HepG2 (cell line): ENCODE results near the gene VGLL4. TPM values are rescaled to one million over a fixed set of nuclear protein-coding genes. Genes with fewer than 3 reads are reported as not detected.

ENCODE experiments used
- AKNA ChIP-seq: sonication (generic); formaldehyde crosslinking; IDR thresholded peaks from 2 replicates; pipeline ENCODE4 v1.4.0; 2020; ENCODE audit warnings: missing genetic modification reagents, borderline replicate concordance
- MEIS1 ChIP-seq: sonication (generic); formaldehyde crosslinking; IDR thresholded peaks from 2 replicates; pipeline ENCODE4 v1.9.0; 2021; ENCODE audit warnings: mild to moderate bottlenecking, missing genetic modification reagents, moderate library complexity, borderline replicate concordance
- NCOA2 ChIP-seq: sonication (generic); formaldehyde crosslinking; IDR thresholded peaks from 2 replicates; pipeline ENCODE4 v1.8.0; 2022; ENCODE audit warnings: inconsistent platforms
- NFE2L1 ChIP-seq: sonication (generic); formaldehyde crosslinking; IDR thresholded peaks from 2 replicates; pipeline ENCODE4 v1.4.0; 2020; ENCODE audit warnings: missing genetic modification reagents, mild to moderate bottlenecking, borderline replicate concordance
- NR1H2 ChIP-seq: sonication (generic); formaldehyde crosslinking; IDR thresholded peaks from 2 replicates; pipeline ENCODE4 v1.8.1; 2022; ENCODE audit warnings: low read depth, missing genetic modification reagents, borderline replicate concordance
- TEAD2 ChIP-seq: sonication (generic); formaldehyde crosslinking; IDR thresholded peaks from 2 replicates; pipeline ENCODE4 v1.9.0; 2021; ENCODE audit warnings: missing genetic modification reagents
- ZNF230 ChIP-seq: sonication (generic); formaldehyde crosslinking; IDR thresholded peaks from 2 replicates; pipeline ENCODE4 v1.4.0; 2020; ENCODE audit warnings: mild to moderate bottlenecking, missing genetic modification reagents
- ZNF318 ChIP-seq: sonication (generic); formaldehyde crosslinking; IDR thresholded peaks from 2 replicates; pipeline ENCODE4 v1.4.0; 2020; ENCODE audit warnings: mild to moderate bottlenecking, missing genetic modification reagents
- ZNF350 ChIP-seq: sonication (generic); formaldehyde crosslinking; IDR thresholded peaks from 2 replicates; pipeline ENCODE4 v1.4.0; 2020; ENCODE audit warnings: mild to moderate bottlenecking, low read depth, missing genetic modification reagents, borderline replicate concordance
- ZNF446 ChIP-seq: sonication (generic); formaldehyde crosslinking; IDR thresholded peaks from 2 replicates; pipeline ENCODE4 v1.5.0; 2020; ENCODE audit warnings: mild to moderate bottlenecking, missing genetic modification reagents
- ZNF451 ChIP-seq: sonication (generic); formaldehyde crosslinking; IDR thresholded peaks from 2 replicates; pipeline ENCODE4 v1.5.0; 2020; ENCODE audit warnings: mild to moderate bottlenecking, missing genetic modification reagents
- ZNF460 ChIP-seq: sonication (generic); formaldehyde crosslinking; IDR thresholded peaks from 2 replicates; pipeline ENCODE4 v1.5.1; 2020; ENCODE audit warnings: missing genetic modification reagents, mild to moderate bottlenecking, borderline replicate concordance
- ZNF556 ChIP-seq: sonication (generic); formaldehyde crosslinking; IDR thresholded peaks from 2 replicates; pipeline ENCODE4 v1.4.0; 2020; ENCODE audit warnings: mild to moderate bottlenecking, missing genetic modification reagents, borderline replicate concordance
- ZNF784 ChIP-seq: sonication (generic); formaldehyde crosslinking; IDR thresholded peaks from 2 replicates; pipeline ENCODE4 v1.5.1; 2020; ENCODE audit warnings: missing genetic modification reagents, mild to moderate bottlenecking, borderline replicate concordance
- polyA plus RNA-seq, 8 experiments: library from polyadenylated mRNA; depleted of rRNA in 3 of 8; stranded (reverse) in 7 of 8; unstranded in 1 of 8; fragments of >200 nt; fragmentation: Illumina TruSeq in 4 of 8; extraction: Trizol in 4 of 8; gene quantifications; 2 replicates each; pipeline versions ENCODE4 v1.2.1 to v1.2.3, GENCODE V29; 2011 to 2016; ENCODE audit warnings: low read depth in 4 of 8, missing spikeins in 1 of 8, mixed read lengths in 1 of 8; ENCODE audit not compliant: insufficient read depth in 1 of 8
- total RNA-seq, 5 experiments: library from RNA; depleted of rRNA; stranded (reverse); fragments of >200 nt; fragmentation: Illumina TruSeq; extraction: Trizol; gene quantifications; 2 replicates each; pipeline ENCODE4 v1.2.3, GENCODE V29; 2016; ENCODE audit warnings: low read depth in 1 of 5

Gene VGLL4
- total and polyA plus RNA-seq, 2 of the 13 experiments (the other 11 are each of a cell fraction or from before 2014, with no cell fraction given), result 23.2 to 39.0 TPM

- TF ChIP-seq AKNA, result no peak
- no peak for TF ChIP-seq MEIS1 (CRISPR knock-in tag)
- no peak for TF ChIP-seq ZNF318
- peak; percentile 74; the same call in 1 of the 2 replicates for TF ChIP-seq ZNF556 (CRISPR knock-in tag)
- peak; percentile 82 for TF ChIP-seq ZNF350 (CRISPR knock-in tag)
- TF ChIP-seq TEAD2 (CRISPR knock-in tag), result no peak
- no peak for TF ChIP-seq NCOA2 (CRISPR knock-in tag)
- TF ChIP-seq ZNF451 (CRISPR knock-in tag), result no peak
- no peak for TF ChIP-seq ZNF446 (CRISPR knock-in tag)
- no peak for TF ChIP-seq ZNF230 (CRISPR knock-in tag)
- TF ChIP-seq NFE2L1 (CRISPR knock-in tag), result no peak
- TF ChIP-seq ZNF784 (CRISPR knock-in tag), result peak; percentile 84; the same call in 1 of the 2 replicates
- TF ChIP-seq ZNF460 (CRISPR knock-in tag), result no peak
- no peak for TF ChIP-seq NR1H2 (CRISPR knock-in tag)
Observed at GRCh38 chr3:11536132-11536935, 107.4 kb downstream of the VGLL4 start (continued).
